ENCODE data around the gene LDLRAD3. TPM values are rescaled to one million over a fixed set of nuclear protein-coding genes. Genes with fewer than 3 reads are reported as not detected.
"Not testable (repeated sequence)": the region's sequence is repeated elsewhere in the genome, so short reads cannot be mapped to it uniquely, and the experiment has no call there.

Gene LDLRAD3
- total RNA-seq, 2 donors from 2014 or later: 0.19 to 0.45 TPM

GRCh38 chr11:36006556-36006955 is 62.7 kb downstream of the LDLRAD3 start:
- Mint-ChIP-seq H3K4me1 (no peaks in the 10 kb centered on the region), H3K9me3 (no peaks in the 10 kb centered on the region), H3K36me3 (ENCODE audit: low read depth) (no peaks in the 10 kb centered on the region), H3K27ac (no peak overlapping the region), H3K4me3 (no peak overlapping the region), H3K27me3 (peaks cover 15% of the 10 kb centered on the region)
- ATAC-seq (replicated peaks): no peak

GRCh38 chr11:36007127-36007655 is 63.3 kb downstream of the LDLRAD3 start:
- no peaks in the 10 kb centered on the region for H3K4me1 Mint-ChIP-seq
- no peak overlapping the region for H3K4me3 Mint-ChIP-seq
- H3K9me3 Mint-ChIP-seq: no peaks in the 10 kb centered on the region
- H3K36me3 Mint-ChIP-seq (ENCODE audit: low read depth): no peaks in the 10 kb centered on the region
- peaks cover 16% of the 10 kb centered on the region for H3K27me3 Mint-ChIP-seq
- no peak overlapping the region for H3K27ac Mint-ChIP-seq
- ATAC-seq (replicated peaks): no peak

- Mint-ChIP-seq H3K27me3 (peaks cover 25% of the 10 kb centered on the region), H3K27ac (no peak overlapping the region), H3K9me3 (no peaks in the 10 kb centered on the region), H3K36me3 (ENCODE audit: low read depth) (no peaks in the 10 kb centered on the region), H3K4me1 (no peaks in the 10 kb centered on the region), H3K4me3 (no peak overlapping the region)
- no peak for ATAC-seq (replicated peaks)
Measured at GRCh38 chr11:36008584-36008983, 64.7 kb downstream of the LDLRAD3 start.

GRCh38 chr11:36009473-36009872 is 65.6 kb downstream of the LDLRAD3 start:
- no peak overlapping the region for H3K4me3 Mint-ChIP-seq
- no peaks in the 10 kb centered on the region for H3K4me1 Mint-ChIP-seq
- H3K36me3 Mint-ChIP-seq (ENCODE audit: low read depth): no peaks in the 10 kb centered on the region
- H3K27me3 Mint-ChIP-seq: peaks cover 33% of the 10 kb centered on the region
- no peak for ATAC-seq (replicated peaks)
- H3K9me3 Mint-ChIP-seq: no peaks in the 10 kb centered on the region
- H3K27ac Mint-ChIP-seq: no peak overlapping the region

- H3K27ac Mint-ChIP-seq: no peak overlapping the region
- H3K36me3 Mint-ChIP-seq (ENCODE audit: low read depth): no peaks in the 10 kb centered on the region
- no peaks in the 10 kb centered on the region for H3K9me3 Mint-ChIP-seq
- no peaks in the 10 kb centered on the region for H3K4me1 Mint-ChIP-seq
- H3K27me3 Mint-ChIP-seq: peaks cover 33% of the 10 kb centered on the region
- H3K4me3 Mint-ChIP-seq: no peak overlapping the region
- no peak for ATAC-seq (replicated peaks)
Measured at GRCh38 chr11:36010010-36010740, 66.3 kb downstream of the LDLRAD3 start.

GRCh38 chr11:36011574-36011973 is 67.7 kb downstream of the LDLRAD3 start:
- no peaks in the 10 kb centered on the region for H3K4me1 Mint-ChIP-seq
- H3K27ac Mint-ChIP-seq: no peak overlapping the region
- ATAC-seq (replicated peaks): no peak
- no peaks in the 10 kb centered on the region for H3K36me3 Mint-ChIP-seq (ENCODE audit: low read depth)
- H3K27me3 Mint-ChIP-seq: peaks cover 37% of the 10 kb centered on the region
- H3K9me3 Mint-ChIP-seq: no peaks in the 10 kb centered on the region
- H3K4me3 Mint-ChIP-seq: no peak overlapping the region

GRCh38 chr11:36012455-36012854 is 68.6 kb downstream of the LDLRAD3 start:
- no peak overlapping the region for H3K4me3 Mint-ChIP-seq
- H3K27ac Mint-ChIP-seq: no peak overlapping the region
- no peaks in the 10 kb centered on the region for H3K36me3 Mint-ChIP-seq (ENCODE audit: low read depth)
- H3K9me3 Mint-ChIP-seq: no peaks in the 10 kb centered on the region
- ATAC-seq (replicated peaks): no peak
- H3K4me1 Mint-ChIP-seq: no peaks in the 10 kb centered on the region
- H3K27me3 Mint-ChIP-seq: peaks cover 35% of the 10 kb centered on the region

GRCh38 chr11:36012979-36013378 is 69.1 kb downstream of the LDLRAD3 start:
- no peak overlapping the region for H3K4me3 Mint-ChIP-seq
- no peak for ATAC-seq (replicated peaks)
- H3K36me3 Mint-ChIP-seq (ENCODE audit: low read depth): no peaks in the 10 kb centered on the region
- H3K27ac Mint-ChIP-seq: no peak overlapping the region
- no peaks in the 10 kb centered on the region for H3K9me3 Mint-ChIP-seq
- peaks cover 35% of the 10 kb centered on the region for H3K27me3 Mint-ChIP-seq
- no peaks in the 10 kb centered on the region for H3K4me1 Mint-ChIP-seq

- peaks cover 37% of the 10 kb centered on the region for H3K27me3 Mint-ChIP-seq
- ATAC-seq (replicated peaks); H3K9me3 Mint-ChIP-seq; H3K4me3 Mint-ChIP-seq; H3K4me1 Mint-ChIP-seq; H3K27ac Mint-ChIP-seq; H3K36me3 Mint-ChIP-seq (ENCODE audit: low read depth): not testable (repeated sequence)
Measured at GRCh38 chr11:36013446-36013845, 69.6 kb downstream of the LDLRAD3 start.

- ATAC-seq (replicated peaks): no peak
- Mint-ChIP-seq H3K4me3 (no peak overlapping the region), H3K36me3 (ENCODE audit: low read depth) (no peaks in the 10 kb centered on the region), H3K9me3 (no peaks in the 10 kb centered on the region), H3K4me1 (no peaks in the 10 kb centered on the region), H3K27ac (no peak overlapping the region), H3K27me3 (peaks cover 40% of the 10 kb centered on the region)
Measured at GRCh38 chr11:36013950-36014897, 70.4 kb downstream of the LDLRAD3 start.

GRCh38 chr11:36014898-36015665 is 71.2 kb downstream of the LDLRAD3 start:
- no peaks in the 10 kb centered on the region for H3K36me3 Mint-ChIP-seq (ENCODE audit: low read depth)
- H3K9me3 Mint-ChIP-seq: no peaks in the 10 kb centered on the region
- H3K27ac Mint-ChIP-seq: no peak overlapping the region
- H3K4me1 Mint-ChIP-seq: no peaks in the 10 kb centered on the region
- peaks cover 36% of the 10 kb centered on the region for H3K27me3 Mint-ChIP-seq
- no peak overlapping the region for H3K4me3 Mint-ChIP-seq
- ATAC-seq (replicated peaks): no peak

- no peak for ATAC-seq (replicated peaks)
- H3K4me1 Mint-ChIP-seq: no peaks in the 10 kb centered on the region
- H3K27ac Mint-ChIP-seq: no peak overlapping the region
- H3K36me3 Mint-ChIP-seq (ENCODE audit: low read depth): no peaks in the 10 kb centered on the region
- H3K4me3 Mint-ChIP-seq: no peak overlapping the region
- no peaks in the 10 kb centered on the region for H3K9me3 Mint-ChIP-seq
- H3K27me3 Mint-ChIP-seq: peaks cover 42% of the 10 kb centered on the region
Measured at GRCh38 chr11:36015799-36016198, 71.9 kb downstream of the LDLRAD3 start.

GRCh38 chr11:36016263-36016662 is 72.4 kb downstream of the LDLRAD3 start:
- Mint-ChIP-seq H3K27me3 (peaks cover 46% of the 10 kb centered on the region), H3K36me3 (ENCODE audit: low read depth) (no peaks in the 10 kb centered on the region), H3K4me1 (no peaks in the 10 kb centered on the region), H3K9me3 (no peaks in the 10 kb centered on the region), H3K4me3 (no peak overlapping the region), H3K27ac (no peak overlapping the region)
- no peak for ATAC-seq (replicated peaks)

- no peak for ATAC-seq (replicated peaks)
- no peak overlapping the region for H3K27ac Mint-ChIP-seq
- no peaks in the 10 kb centered on the region for H3K36me3 Mint-ChIP-seq (ENCODE audit: low read depth)
- no peaks in the 10 kb centered on the region for H3K4me1 Mint-ChIP-seq
- no peaks in the 10 kb centered on the region for H3K9me3 Mint-ChIP-seq
- peaks cover 48% of the 10 kb centered on the region for H3K27me3 Mint-ChIP-seq
- H3K4me3 Mint-ChIP-seq: no peak overlapping the region
Measured at GRCh38 chr11:36016709-36017108, 72.8 kb downstream of the LDLRAD3 start.

Data from activated T-helper 17 cell treated with anti-CD3 and anti-CD28 coated beads, Interleukin-2, amount 50 U/mL, for 72 hours (primary cell).